ENCODE data around the gene PIP5K1C.

GRCh38 chr19:3626473-3627350 lies 73.6 kb downstream of the PIP5K1C start, which contains the start of gene CACTIN:
- TF ChIP-seq CTCF (IDR thresholded peaks at IDR 0.05) = peak in 1 of 7 experiments; percentile 41
- no peak for TF ChIP-seq EP300 (IDR thresholded peaks at IDR 0.05)
- TF ChIP-seq POLR2A (IDR thresholded peaks at IDR 0.05) = peak in 2 of 4 donors; percentile 10 to 65
